Caco-2 (cell line): ENCODE data around the gene IL17C. TPM values are rescaled to one million over a fixed set of nuclear protein-coding genes. Genes with fewer than 3 reads are reported as not detected.

Experiments
- BruUV-seq: library from RNA; stranded (reverse); fragments of 400-500 nt; replicated peaks from 2 replicates; lab custom pipeline; 2021; lab: Mats Ljungman, UMichigan
- CTCF ChIA-PET: fragments of 300-600 bp; sonication (Branson Sonifier 250); formaldehyde crosslinking; loops from one replicate; lab custom pipeline; 2022; ENCODE audit warnings: antibody characterized with exemption; lab: Charles Lee
- POLR2A ChIA-PET: fragments of 300-600 bp; sonication (Branson Sonifier 250); formaldehyde crosslinking; loops from one replicate; lab custom pipeline; 2022; ENCODE audit warnings: antibody characterized with exemption; lab: Charles Lee
- DNase-seq, 2 experiments: peaks; one replicate each; pipeline versions ENCODE4 v3.0.0 to v3.0.0-alpha.2; 2020 to 2022
- H3K27me3 ChIP-seq: replicated peaks from 2 replicates; pipeline ENCODE4 v1.6.0; 2011; ENCODE audit warnings: low read length; ENCODE audit not compliant: control insufficient read depth, insufficient read depth
- H3K36me3 ChIP-seq: 2 replicates; pipeline ENCODE4 v1.5.1; 2011; ENCODE audit warnings: low read length; ENCODE audit not compliant: control insufficient read depth, insufficient read depth
- H3K4me1 ChIP-seq: fragments of 250-450 bp; sonication (Bioruptor Pico); 2 replicates; pipeline ENCODE4 v1.5.1; 2020; ENCODE audit warnings: mild to moderate bottlenecking
- H3K4me3 ChIP-seq: 2 replicates; pipeline ENCODE4 v1.5.1; 2011; ENCODE audit warnings: low read depth, mild to moderate bottlenecking, control low read depth, low read length
- H3K9me3 ChIP-seq: fragments of 250-450 bp; sonication (Bioruptor Pico); 2 replicates; pipeline ENCODE4 v1.5.1; 2020; ENCODE audit warnings: mild to moderate bottlenecking, moderate library complexity
- H3K27ac Mint-ChIP-seq: one replicate; pipeline ENCODE4 v1.8.0; 2022; ENCODE audit warnings: mixed read lengths; ENCODE audit not compliant: unreplicated experiment
- H3K27me3 Mint-ChIP-seq: one replicate; pipeline ENCODE4 v1.8.0; 2022; ENCODE audit warnings: mixed read lengths; ENCODE audit not compliant: insufficient read depth, unreplicated experiment
- H3K36me3 Mint-ChIP-seq: one replicate; pipeline ENCODE4 v1.8.0; 2022; ENCODE audit warnings: mild to moderate bottlenecking, mixed read lengths; ENCODE audit not compliant: insufficient read depth, unreplicated experiment
- H3K4me1 Mint-ChIP-seq: one replicate; pipeline ENCODE4 v1.8.0; 2022; ENCODE audit warnings: low read depth, mixed read lengths; ENCODE audit not compliant: unreplicated experiment
- H3K4me3 Mint-ChIP-seq: one replicate; pipeline ENCODE4 v1.8.0; 2022; ENCODE audit warnings: mild to moderate bottlenecking, moderate library complexity, mixed read lengths; ENCODE audit not compliant: unreplicated experiment
- H3K9me3 Mint-ChIP-seq: one replicate; pipeline ENCODE4 v1.8.0; 2022; ENCODE audit warnings: mixed read lengths; ENCODE audit not compliant: unreplicated experiment
- intact Hi-C: fragments of 100-400 bp; cut with micrococcal nuclease; formaldehyde crosslinking; loops from one replicate; pipeline ENCODE4 v1.10.0; 2022; ENCODE audit not compliant: unreplicated experiment
- total RNA-seq: library from RNA; stranded (reverse); gene quantifications from 2 replicates; pipeline ENCODE4 v1.2.3, GENCODE V29; 2022
- TF ChIP-seq, protein P1 (sequence below), 2 experiments: fragments of 200-600 bp in 1 of 2; IDR thresholded peaks; 1 replicate in 1 of 2; 2 replicates in 1 of 2; pipeline versions ENCODE4 v1.5.1 to v1.8.0; 2011 to 2022; ENCODE audit warnings: antibody characterized with exemption in 1 of 2, control low read depth in 1 of 2, inconsistent platforms in 1 of 2, low read depth in 1 of 2, low read length in 1 of 2, mild to moderate bottlenecking in 1 of 2, moderate library complexity in 1 of 2; ENCODE audit not compliant: insufficient read depth in 1 of 2, severe bottlenecking in 1 of 2, unreplicated experiment in 1 of 2

Gene IL17C
- total RNA-seq, 1 experiment from 2014 or later: not detected

GRCh38 chr16:88599825-88600538 lies 38.4 kb upstream of the IL17C start:
- Mint-ChIP-seq H3K27me3 (no peaks in the 10 kb centered on the region), H3K4me3 (no peak overlapping the region), H3K27ac (peak overlapping the region; percentile 19), H3K9me3 (no peaks in the 10 kb centered on the region), H3K36me3 (peaks cover 72% of the 10 kb centered on the region), H3K4me1 (no peaks in the 10 kb centered on the region)
- Histone ChIP-seq H3K36me3 (peaks cover 8% of the 10 kb centered on the region), H3K27me3 (no peaks in the 10 kb centered on the region), H3K9me3 (no peaks in the 10 kb centered on the region), H3K4me1 (0 out of 2 replicates have a peak, but pooled peaks cover 6% of the 10 kb centered on the region), H3K4me3 (no peak overlapping the region)
- DNase-seq: no peak
- BruUV-seq: no TSS peak
- TF ChIP-seq, protein P1, sequence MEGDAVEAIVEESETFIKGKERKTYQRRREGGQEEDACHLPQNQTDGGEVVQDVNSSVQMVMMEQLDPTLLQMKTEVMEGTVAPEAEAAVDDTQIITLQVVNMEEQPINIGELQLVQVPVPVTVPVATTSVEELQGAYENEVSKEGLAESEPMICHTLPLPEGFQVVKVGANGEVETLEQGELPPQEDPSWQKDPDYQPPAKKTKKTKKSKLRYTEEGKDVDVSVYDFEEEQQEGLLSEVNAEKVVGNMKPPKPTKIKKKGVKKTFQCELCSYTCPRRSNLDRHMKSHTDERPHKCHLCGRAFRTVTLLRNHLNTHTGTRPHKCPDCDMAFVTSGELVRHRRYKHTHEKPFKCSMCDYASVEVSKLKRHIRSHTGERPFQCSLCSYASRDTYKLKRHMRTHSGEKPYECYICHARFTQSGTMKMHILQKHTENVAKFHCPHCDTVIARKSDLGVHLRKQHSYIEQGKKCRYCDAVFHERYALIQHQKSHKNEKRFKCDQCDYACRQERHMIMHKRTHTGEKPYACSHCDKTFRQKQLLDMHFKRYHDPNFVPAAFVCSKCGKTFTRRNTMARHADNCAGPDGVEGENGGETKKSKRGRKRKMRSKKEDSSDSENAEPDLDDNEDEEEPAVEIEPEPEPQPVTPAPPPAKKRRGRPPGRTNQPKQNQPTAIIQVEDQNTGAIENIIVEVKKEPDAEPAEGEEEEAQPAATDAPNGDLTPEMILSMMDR (IDR thresholded peaks at IDR 0.05; ENCODE audit: insufficient read depth in 1 of 2, low read depth in 1 of 2, low read length in 1 of 2, severe bottlenecking in 1 of 2, unreplicated experiment in 1 of 2): no peak
- ChIA-PET POLR2A (no interaction called here), CTCF (no interaction called here)
- intact Hi-C loops: no loop called here

DNA sequence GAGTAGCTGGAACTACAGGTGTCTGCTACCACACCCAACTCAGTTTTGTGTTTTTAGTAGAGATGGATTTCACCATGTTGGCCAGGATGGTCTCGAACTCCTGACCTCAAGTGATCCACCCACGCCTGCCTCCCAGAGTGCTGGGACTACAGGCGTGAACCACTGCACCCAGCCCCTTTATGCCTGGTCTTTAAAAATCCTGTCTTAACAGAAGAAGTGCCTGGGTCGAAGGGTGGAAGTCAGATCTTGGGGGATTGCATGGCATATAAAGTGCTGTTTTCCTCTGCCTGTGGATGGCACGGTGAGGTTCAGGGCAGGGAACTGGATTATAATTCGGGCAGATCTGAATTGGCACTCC lies 37.9 kb upstream of the IL17C start:
- peaks cover 8% of the 10 kb centered on the region for H3K36me3 ChIP-seq
- ChIA-PET CTCF (no interaction called here), POLR2A (no interaction called here)
- H3K9me3 Mint-ChIP-seq: no peaks in the 10 kb centered on the region
- no TSS peak for BruUV-seq
- no peaks in the 10 kb centered on the region for H3K27me3 ChIP-seq
- DNase-seq: no peak
- H3K27ac Mint-ChIP-seq: peak overlapping the region; percentile 19
- H3K4me3 Mint-ChIP-seq: no peak overlapping the region
- no peaks in the 10 kb centered on the region for H3K27me3 Mint-ChIP-seq
- H3K4me1 Mint-ChIP-seq: no peaks in the 10 kb centered on the region
- TF ChIP-seq, protein P1 (IDR thresholded peaks at IDR 0.05; ENCODE audit: insufficient read depth in 1 of 2, low read depth in 1 of 2, low read length in 1 of 2, severe bottlenecking in 1 of 2, unreplicated experiment in 1 of 2): no peak
- H3K36me3 Mint-ChIP-seq: peaks cover 68% of the 10 kb centered on the region
- H3K4me3 ChIP-seq: no peak overlapping the region
- intact Hi-C loops: no loop called here
- no peaks in the 10 kb centered on the region for H3K9me3 ChIP-seq
- H3K4me1 ChIP-seq: 0 out of 2 replicates have a peak, but pooled peaks cover 6% of the 10 kb centered on the region

GRCh38 chr16:88601313-88602036 lies 36.9 kb upstream of the IL17C start:
- no peak overlapping the region for H3K4me3 ChIP-seq
- BruUV-seq: no TSS peak
- no peak overlapping the region for H3K4me3 Mint-ChIP-seq
- no peaks in the 10 kb centered on the region for H3K9me3 Mint-ChIP-seq
- H3K4me1 ChIP-seq: 0 out of 2 replicates have a peak, but pooled peaks cover 6% of the 10 kb centered on the region
- H3K27me3 ChIP-seq: no peaks in the 10 kb centered on the region
- intact Hi-C loops: no loop called here
- H3K27ac Mint-ChIP-seq: peak overlapping the region; percentile 19
- ChIA-PET CTCF (no interaction called here), POLR2A (no interaction called here)
- peaks cover 8% of the 10 kb centered on the region for H3K36me3 ChIP-seq
- H3K4me1 Mint-ChIP-seq: no peaks in the 10 kb centered on the region
- H3K36me3 Mint-ChIP-seq: peaks cover 69% of the 10 kb centered on the region
- DNase-seq: no peak
- TF ChIP-seq, protein P1 (IDR thresholded peaks at IDR 0.05; ENCODE audit: insufficient read depth in 1 of 2, low read depth in 1 of 2, low read length in 1 of 2, severe bottlenecking in 1 of 2, unreplicated experiment in 1 of 2): no peak
- no peaks in the 10 kb centered on the region for H3K9me3 ChIP-seq
- no peaks in the 10 kb centered on the region for H3K27me3 Mint-ChIP-seq
